A673 (cell line): Measurements from ENCODE around the gene BAHD1.

ENCODE experiments used
- EZH2 ChIP-seq: fragments of 200-600 bp; sonication (generic); IDR thresholded peaks from 2 replicates; pipeline ENCODE4 v1.6.1; 2017; ENCODE audit warnings: borderline replicate concordance, low read depth, mild to moderate bottlenecking, mixed read lengths, antibody characterized with exemption, low read length; ENCODE audit not compliant: poor library complexity, severe bottlenecking
- TF ChIP-seq, protein P1 (sequence below): fragments of 300-800, 200-600 bp; sonication (generic); conservative IDR thresholded peaks from 2 replicates; pipeline ENCODE4 v1.5.1; 2017; ENCODE audit warnings: low read depth, mild to moderate bottlenecking, antibody characterized with exemption, low read length, moderate library complexity, mixed read lengths

- TF ChIP-seq, protein P1, sequence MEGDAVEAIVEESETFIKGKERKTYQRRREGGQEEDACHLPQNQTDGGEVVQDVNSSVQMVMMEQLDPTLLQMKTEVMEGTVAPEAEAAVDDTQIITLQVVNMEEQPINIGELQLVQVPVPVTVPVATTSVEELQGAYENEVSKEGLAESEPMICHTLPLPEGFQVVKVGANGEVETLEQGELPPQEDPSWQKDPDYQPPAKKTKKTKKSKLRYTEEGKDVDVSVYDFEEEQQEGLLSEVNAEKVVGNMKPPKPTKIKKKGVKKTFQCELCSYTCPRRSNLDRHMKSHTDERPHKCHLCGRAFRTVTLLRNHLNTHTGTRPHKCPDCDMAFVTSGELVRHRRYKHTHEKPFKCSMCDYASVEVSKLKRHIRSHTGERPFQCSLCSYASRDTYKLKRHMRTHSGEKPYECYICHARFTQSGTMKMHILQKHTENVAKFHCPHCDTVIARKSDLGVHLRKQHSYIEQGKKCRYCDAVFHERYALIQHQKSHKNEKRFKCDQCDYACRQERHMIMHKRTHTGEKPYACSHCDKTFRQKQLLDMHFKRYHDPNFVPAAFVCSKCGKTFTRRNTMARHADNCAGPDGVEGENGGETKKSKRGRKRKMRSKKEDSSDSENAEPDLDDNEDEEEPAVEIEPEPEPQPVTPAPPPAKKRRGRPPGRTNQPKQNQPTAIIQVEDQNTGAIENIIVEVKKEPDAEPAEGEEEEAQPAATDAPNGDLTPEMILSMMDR: no peak
- TF ChIP-seq EZH2: no peak
These were observed 31.0 kb downstream of the BAHD1 start for GRCh38 chr15:40471808-40472150.
